KMS-11 (cell line): Measurements from ENCODE around the gene CHST11.

ENCODE experiments used
- H2AFZ ChIP-seq: fragments of 200-600 bp; sonication (generic); 2 replicates; pipeline ENCODE4 v1.6.1; 2016; ENCODE audit warnings: antibody characterized with exemption, mixed run types, low read depth
- H3K27ac ChIP-seq: fragments of 200-600 bp; sonication (generic); 2 replicates; pipeline ENCODE4 v1.6.1; 2016; ENCODE audit warnings: mild to moderate bottlenecking, mixed run types
- H3K27me3 ChIP-seq: fragments of 200-600 bp; sonication (generic); 2 replicates; pipeline ENCODE4 v1.6.1; 2017; ENCODE audit warnings: mild to moderate bottlenecking, low read depth, mixed run types, moderate library complexity; ENCODE audit not compliant: insufficient read depth
- H3K36me3 ChIP-seq: fragments of 200-600 bp; sonication (generic); 2 replicates; pipeline ENCODE4 v1.6.1; 2017; ENCODE audit warnings: mild to moderate bottlenecking, mixed run types; ENCODE audit not compliant: insufficient read depth
- H3K4me1 ChIP-seq: fragments of 200-600 bp; sonication (generic); 2 replicates; pipeline ENCODE4 v1.6.1; 2016; ENCODE audit warnings: mild to moderate bottlenecking, low read depth, mixed run types; ENCODE audit not compliant: poor library complexity, severe bottlenecking
- H3K4me2 ChIP-seq: fragments of 200-600 bp; sonication (generic); 2 replicates; pipeline ENCODE4 v1.7.0; 2016; ENCODE audit warnings: mild to moderate bottlenecking, mixed run types
- H3K4me3 ChIP-seq: fragments of 200-600 bp; sonication (generic); IDR thresholded peaks from 2 replicates; pipeline ENCODE4 v1.6.1; 2017; ENCODE audit warnings: low read depth, low read length, mixed read lengths; ENCODE audit not compliant: insufficient read depth
- H3K79me2 ChIP-seq: fragments of 200-600 bp; sonication (generic); 2 replicates; pipeline ENCODE4 v1.6.1; 2016; ENCODE audit warnings: low read depth, mixed run types; ENCODE audit not compliant: insufficient read depth
- H3K9ac ChIP-seq: fragments of 200-600 bp; sonication (generic); 2 replicates; pipeline ENCODE4 v1.6.1; 2016; ENCODE audit warnings: mild to moderate bottlenecking, mixed run types
- H4K20me1 ChIP-seq: fragments of 200-600 bp; sonication (generic); 2 replicates; pipeline ENCODE4 v1.6.1; 2016; ENCODE audit warnings: mild to moderate bottlenecking, mixed run types; ENCODE audit not compliant: insufficient read depth
- CTCF ChIP-seq: fragments of 200-600 bp; sonication (generic); conservative IDR thresholded peaks from 2 replicates; pipeline ENCODE4 v1.6.1; 2017; ENCODE audit warnings: low read depth, mild to moderate bottlenecking, antibody characterized with exemption, low read length, moderate library complexity, mixed read lengths

CHST11 gene

GRCh38 chr12:104769144-104769561 lies 312.4 kb downstream of the CHST11 start:
- no peak for TF ChIP-seq CTCF
- Histone ChIP-seq H3K4me2 (no peak overlapping the region), H4K20me1 (no peaks in the 10 kb centered on the region), H3K27ac (no peak overlapping the region), H3K27me3 (no peaks in the 10 kb centered on the region), H3K4me1 (no peaks in the 10 kb centered on the region), H2AFZ (no peak overlapping the region), H3K9ac (no peak overlapping the region), H3K4me3 (no peak overlapping the region), H3K79me2 (no peaks in the 10 kb centered on the region), H3K36me3 (no peaks in the 10 kb centered on the region)

- Histone ChIP-seq H3K27ac (no peak overlapping the region), H3K4me1 (no peaks in the 10 kb centered on the region), H3K36me3 (no peaks in the 10 kb centered on the region), H4K20me1 (no peaks in the 10 kb centered on the region), H3K4me2 (no peak overlapping the region), H3K27me3 (no peaks in the 10 kb centered on the region), H2AFZ (no peak overlapping the region), H3K9ac (no peak overlapping the region), H3K79me2 (no peaks in the 10 kb centered on the region), H3K4me3 (no peak overlapping the region)
- TF ChIP-seq CTCF, result no peak
Observed at GRCh38 chr12:104772336-104772735, 315.6 kb downstream of the CHST11 start.

GRCh38 chr12:104775731-104776231 lies 319.0 kb downstream of the CHST11 start:
- TF ChIP-seq CTCF, result no peak

GRCh38 chr12:104779134-104779533 lies 322.4 kb downstream of the CHST11 start:
- H3K4me3 ChIP-seq, result no peak overlapping the region
- no peaks in the 10 kb centered on the region for H4K20me1 ChIP-seq
- no peaks in the 10 kb centered on the region for H3K36me3 ChIP-seq
- H3K9ac ChIP-seq, result no peak overlapping the region
- H3K27me3 ChIP-seq, result no peaks in the 10 kb centered on the region
- no peak for TF ChIP-seq CTCF
- no peaks in the 10 kb centered on the region for H3K4me1 ChIP-seq
- H3K79me2 ChIP-seq, result no peaks in the 10 kb centered on the region
- H2AFZ ChIP-seq, result no peak overlapping the region
- no peak overlapping the region for H3K27ac ChIP-seq
- no peak overlapping the region for H3K4me2 ChIP-seq

More at GRCh38 chr12:104775731-104776231, 319.0 kb downstream of the CHST11 start:
- H3K27ac ChIP-seq, result no peak overlapping the region
- H3K4me3 ChIP-seq, result no peak overlapping the region
- H3K36me3 ChIP-seq, result no peaks in the 10 kb centered on the region
- H3K4me2 ChIP-seq, result no peak overlapping the region
- no peaks in the 10 kb centered on the region for H3K4me1 ChIP-seq
- no peaks in the 10 kb centered on the region for H3K79me2 ChIP-seq
- H2AFZ ChIP-seq, result no peak overlapping the region
- no peaks in the 10 kb centered on the region for H4K20me1 ChIP-seq
- no peaks in the 10 kb centered on the region for H3K27me3 ChIP-seq
- H3K9ac ChIP-seq, result no peak overlapping the region
